Posterior vena cava (tissue), 2 donors: ENCODE measurements around the gene REEP6. TPM values are rescaled to one million over a fixed set of nuclear protein-coding genes. Genes with fewer than 3 reads are reported as not detected.

ENCODE experiments used
- DNase-seq: peaks from one replicate; pipeline ENCODE4 v3.0.0-alpha.2; 2020; ENCODE audit warnings: low spot score
- intact Hi-C, 2 donors: fragments of 100-400 bp; cut with DNase I; formaldehyde crosslinking; loops; one replicate each; pipeline versions ENCODE4 v1.14.1 to v1.14.2; 2022 to 2023
- total RNA-seq, 2 donors: library from RNA; stranded (reverse); fragmentation: NEBNext Ultra II Directional; extraction: Animal tissue kit (Norgen Biotek cat#: 25700); gene quantifications; one replicate each; pipeline ENCODE4 v1.2.1, GENCODE V29; 2021
- donor health status: DM: yes; HTN: yes; CAD: no.
- donor health status: DM: yes; HTN: yes; CAD: no.

Gene REEP6
- total RNA-seq, 2 donors from 2014 or later = 0.33 to 1.2 TPM

GRCh38 chr19:1455336-1456120 is 35.5 kb upstream of the REEP6 start:
- intact Hi-C loops = loop anchor here in 1 of 2 donors (10.0 kb wide), 1 partner anchor 171 kb away; the partner anchor contains the start of gene EFNA2
- no peak for DNase-seq

GRCh38 chr19:1456121-1456900 is 34.7 kb upstream of the REEP6 start:
- intact Hi-C loops = loop anchor here in 1 of 2 donors (10.0 kb wide), 1 partner anchor 172 kb away; the partner anchor contains the start of gene EFNA2
- no peak for DNase-seq

DNA sequence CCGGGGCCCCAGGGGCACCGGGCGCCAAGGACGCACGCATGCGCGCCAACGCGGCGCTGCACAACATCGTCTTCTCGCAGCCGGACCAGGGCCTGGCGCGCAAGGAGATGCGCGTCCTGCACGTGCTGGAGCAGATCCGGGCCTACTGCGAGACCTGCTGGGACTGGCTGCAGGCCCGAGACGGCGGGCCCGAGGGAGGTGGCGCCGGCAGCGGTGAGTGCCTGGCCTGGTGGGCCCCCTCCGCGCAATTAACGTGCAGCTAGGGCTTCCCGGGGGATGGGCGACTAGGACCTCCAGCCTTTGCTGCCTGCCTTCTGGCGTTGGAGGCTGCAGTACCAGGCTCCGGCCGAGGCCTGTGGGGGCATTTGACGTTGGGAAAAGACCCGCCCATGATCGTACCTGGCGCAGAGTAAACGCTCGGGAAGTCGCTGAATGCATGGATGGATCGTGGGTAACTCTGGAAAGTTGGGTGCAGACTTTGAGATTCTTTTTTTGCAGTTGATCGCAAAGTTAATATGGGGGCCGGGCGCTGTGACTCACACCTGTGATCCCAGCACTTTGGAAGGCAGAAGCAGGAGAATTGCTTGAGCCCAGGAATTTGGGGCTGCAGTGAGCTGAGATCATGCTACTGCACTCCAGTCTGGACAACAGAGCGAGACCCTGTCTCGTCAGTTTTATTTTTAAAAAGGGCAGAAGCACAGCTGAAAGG is 33.8 kb upstream of the REEP6 start:
- intact Hi-C loops = loop anchor here in 1 of 2 donors (10.0 kb wide), 1 partner anchor 172 kb away; the partner anchor contains the start of gene EFNA2
- no peak for DNase-seq

- no peak for DNase-seq
- intact Hi-C loops = loop anchor here in 1 of 2 donors (10.0 kb wide), 1 partner anchor 173 kb away; the partner anchor contains the start of gene EFNA2
These were observed 33.1 kb upstream of the REEP6 start for GRCh38 chr19:1457892-1458291.

- intact Hi-C loops = loop anchor here in 1 of 2 donors (10.0 kb wide), 1 partner anchor 175 kb away; the partner anchor contains the start of gene EFNA2
- DNase-seq = no peak
These were observed 31.5 kb upstream of the REEP6 start for GRCh38 chr19:1459479-1459878.

- no peak for DNase-seq
- intact Hi-C loops = no loop called here
These were observed 30.7 kb upstream of the REEP6 start for GRCh38 chr19:1460033-1460995.

DNA sequence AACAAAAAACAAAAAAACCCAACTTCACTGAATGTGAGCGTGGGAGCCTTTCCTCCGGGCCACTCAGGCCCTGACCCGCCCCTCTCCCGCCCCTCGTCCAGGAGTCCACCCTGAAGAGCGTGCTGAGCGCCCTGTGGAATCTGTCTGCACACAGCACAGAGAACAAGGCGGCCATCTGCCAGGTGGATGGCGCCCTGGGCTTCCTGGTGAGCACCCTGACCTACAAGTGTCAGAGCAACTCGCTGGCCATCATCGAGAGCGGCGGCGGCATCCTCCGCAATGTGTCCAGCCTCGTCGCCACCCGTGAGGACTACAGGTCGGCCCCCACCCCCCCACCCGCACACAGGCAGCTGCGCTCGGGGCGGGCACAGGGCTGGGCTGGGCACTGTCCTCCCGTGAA is 29.1 kb upstream of the REEP6 start:
- DNase-seq = no peak
- intact Hi-C loops = no loop called here

GRCh38 chr19:1465191-1466016 is 25.6 kb upstream of the REEP6 start:
- DNase-seq = no peak
- intact Hi-C loops = no loop called here

- intact Hi-C loops = no loop called here
- DNase-seq = no peak
These were observed 24.9 kb upstream of the REEP6 start for GRCh38 chr19:1466018-1466460.

- intact Hi-C loops = no loop called here
- no peak for DNase-seq
These were observed 24.3 kb upstream of the REEP6 start for GRCh38 chr19:1466461-1467214.

GRCh38 chr19:1467215-1467489 is 23.8 kb upstream of the REEP6 start:
- DNase-seq = no peak
- intact Hi-C loops = no loop called here

GRCh38 chr19:1467490-1468273 is 23.3 kb upstream of the REEP6 start:
- no peak for DNase-seq
- intact Hi-C loops = no loop called here

DNA sequence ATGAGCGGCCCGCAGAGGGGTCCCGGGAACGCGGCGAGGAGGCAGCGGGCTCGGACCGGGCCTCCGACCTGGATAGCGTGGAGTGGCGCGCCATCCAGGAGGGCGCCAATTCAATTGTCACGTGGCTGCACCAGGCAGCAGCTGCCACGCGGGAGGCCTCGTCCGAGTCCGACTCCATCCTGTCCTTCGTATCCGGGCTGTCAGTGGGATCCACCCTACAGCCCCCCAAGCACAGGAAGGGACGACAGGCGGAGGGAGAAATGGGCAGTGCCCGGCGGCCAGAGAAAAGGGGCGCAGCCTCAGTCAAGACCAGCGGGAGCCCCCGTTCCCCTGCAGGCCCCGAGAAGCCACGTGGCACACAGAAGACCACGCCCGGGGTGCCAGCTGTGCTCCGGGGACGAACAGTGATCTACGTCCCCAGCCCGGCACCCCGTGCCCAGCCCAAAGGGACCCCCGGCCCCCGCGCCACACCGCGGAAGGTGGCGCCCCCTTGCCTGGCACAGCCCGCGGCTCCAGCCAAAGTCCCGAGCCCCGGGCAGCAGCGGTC is 22.6 kb upstream of the REEP6 start:
- intact Hi-C loops = no loop called here
- DNase-seq = no peak

DNA sequence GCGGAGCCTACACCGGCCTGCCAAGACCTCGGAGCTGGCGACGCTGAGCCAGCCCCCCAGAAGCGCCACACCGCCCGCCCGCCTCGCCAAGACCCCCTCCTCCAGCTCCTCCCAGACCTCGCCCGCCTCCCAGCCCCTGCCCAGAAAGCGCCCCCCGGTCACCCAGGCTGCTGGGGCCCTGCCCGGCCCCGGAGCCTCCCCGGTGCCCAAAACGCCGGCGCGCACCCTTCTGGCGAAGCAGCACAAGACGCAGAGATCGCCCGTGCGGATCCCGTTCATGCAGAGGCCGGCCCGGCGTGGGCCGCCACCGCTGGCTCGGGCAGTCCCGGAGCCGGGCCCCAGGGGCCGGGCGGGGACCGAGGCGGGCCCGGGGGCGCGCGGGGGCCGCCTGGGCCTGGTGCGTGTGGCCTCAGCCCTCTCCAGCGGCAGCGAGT is 22.1 kb upstream of the REEP6 start:
- intact Hi-C loops = no loop called here
- no peak for DNase-seq

DNA sequence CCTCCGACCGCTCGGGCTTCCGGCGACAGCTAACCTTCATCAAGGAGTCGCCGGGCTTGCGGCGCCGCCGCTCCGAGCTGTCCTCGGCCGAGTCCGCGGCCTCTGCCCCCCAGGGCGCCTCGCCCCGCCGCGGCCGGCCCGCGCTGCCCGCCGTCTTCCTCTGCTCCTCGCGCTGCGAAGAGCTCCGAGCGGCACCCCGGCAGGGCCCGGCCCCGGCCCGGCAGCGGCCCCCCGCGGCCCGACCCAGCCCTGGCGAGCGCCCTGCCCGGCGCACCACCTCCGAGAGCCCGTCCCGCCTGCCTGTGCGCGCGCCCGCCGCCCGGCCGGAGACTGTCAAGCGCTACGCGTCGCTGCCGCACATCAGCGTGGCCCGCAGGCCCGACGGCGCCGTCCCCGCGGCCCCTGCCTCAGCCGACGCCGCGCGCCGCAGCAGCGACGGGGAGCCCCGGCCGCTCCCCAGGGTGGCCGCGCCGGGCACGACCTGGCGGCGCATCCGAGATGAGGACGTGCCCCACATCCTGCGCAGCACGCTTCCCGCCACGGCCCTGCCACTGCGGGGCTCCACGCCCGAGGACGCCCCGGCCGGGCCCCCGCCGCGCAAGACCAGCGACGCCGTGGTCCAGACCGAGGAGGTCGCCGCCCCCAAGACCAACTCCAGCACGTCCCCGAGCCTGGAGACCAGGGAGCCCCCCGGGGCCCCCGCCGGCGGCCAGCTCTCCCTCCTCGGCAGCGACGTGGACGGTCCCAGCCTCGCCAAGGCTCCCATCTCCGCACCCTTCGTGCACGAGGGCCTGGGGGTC is 21.5 kb upstream of the REEP6 start:
- intact Hi-C loops = no loop called here
- no peak for DNase-seq

- intact Hi-C loops = no loop called here
- no peak for DNase-seq
These were observed 21.0 kb upstream of the REEP6 start for GRCh38 chr19:1470055-1470304.
